Transverse colon (tissue), 4 donors: ENCODE measurements around the gene RBM48.
"Not testable (repeated sequence)": the region's sequence is repeated elsewhere in the genome, so short reads cannot be mapped to it uniquely, and the experiment has no call there.

Source experiments
- POLR2A ChIP-seq: fragments of 450-650 bp; IDR thresholded peaks from one replicate; pipeline ENCODE4 v1.6.1; 2016; ENCODE audit warnings: antibody characterized with exemption, mild to moderate bottlenecking, moderate library complexity
- POLR2AphosphoS5 ChIP-seq, 3 donors: sonication (generic); formaldehyde crosslinking; IDR thresholded peaks; one replicate each; pipeline ENCODE4 v1.6.1; 2016; ENCODE audit warnings: antibody characterized with exemption in 3 of 3
- TF ChIP-seq, protein P1 (sequence below), 5 experiments: fragments of 200-600 bp in 3 of 5; fragments of 450-650 bp in 2 of 5; sonication (generic) in 3 of 5; IDR thresholded peaks; 1 replicate in 2 of 5; 2 replicates in 3 of 5; pipeline ENCODE4 v1.5.1; 2016 to 2017; ENCODE audit warnings: antibody characterized with exemption in 5 of 5, inconsistent platforms in 3 of 5, mild to moderate bottlenecking in 2 of 5, moderate library complexity in 1 of 5

DNA sequence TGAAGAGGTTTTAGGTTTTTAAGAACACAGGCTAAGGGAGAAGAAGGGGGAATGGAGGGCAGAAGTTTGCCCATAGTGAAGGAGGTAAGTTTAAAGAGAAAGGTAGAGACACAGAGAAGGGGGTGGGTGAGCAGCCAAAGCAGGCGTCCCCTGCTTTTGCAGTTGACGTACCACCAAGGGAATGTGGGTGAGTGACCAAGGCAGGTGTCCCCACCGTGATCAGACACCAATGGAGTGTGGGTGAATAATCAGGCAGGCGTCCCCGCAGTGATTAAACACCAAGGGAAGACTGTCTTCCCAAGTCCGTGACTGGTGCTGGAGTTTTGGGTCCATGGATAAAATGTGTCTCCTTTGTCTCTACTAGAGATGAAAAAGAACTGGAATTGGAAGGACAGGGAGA is 44.4 kb upstream of the RBM48 start:
- TF ChIP-seq, protein P1, sequence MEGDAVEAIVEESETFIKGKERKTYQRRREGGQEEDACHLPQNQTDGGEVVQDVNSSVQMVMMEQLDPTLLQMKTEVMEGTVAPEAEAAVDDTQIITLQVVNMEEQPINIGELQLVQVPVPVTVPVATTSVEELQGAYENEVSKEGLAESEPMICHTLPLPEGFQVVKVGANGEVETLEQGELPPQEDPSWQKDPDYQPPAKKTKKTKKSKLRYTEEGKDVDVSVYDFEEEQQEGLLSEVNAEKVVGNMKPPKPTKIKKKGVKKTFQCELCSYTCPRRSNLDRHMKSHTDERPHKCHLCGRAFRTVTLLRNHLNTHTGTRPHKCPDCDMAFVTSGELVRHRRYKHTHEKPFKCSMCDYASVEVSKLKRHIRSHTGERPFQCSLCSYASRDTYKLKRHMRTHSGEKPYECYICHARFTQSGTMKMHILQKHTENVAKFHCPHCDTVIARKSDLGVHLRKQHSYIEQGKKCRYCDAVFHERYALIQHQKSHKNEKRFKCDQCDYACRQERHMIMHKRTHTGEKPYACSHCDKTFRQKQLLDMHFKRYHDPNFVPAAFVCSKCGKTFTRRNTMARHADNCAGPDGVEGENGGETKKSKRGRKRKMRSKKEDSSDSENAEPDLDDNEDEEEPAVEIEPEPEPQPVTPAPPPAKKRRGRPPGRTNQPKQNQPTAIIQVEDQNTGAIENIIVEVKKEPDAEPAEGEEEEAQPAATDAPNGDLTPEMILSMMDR (IDR thresholded peaks at IDR 0.05) = not testable (repeated sequence)
- not testable (repeated sequence) for TF ChIP-seq POLR2AphosphoS5 (IDR thresholded peaks at IDR 0.05); POLR2A
